Cardiac fibroblast (primary cell): ENCODE measurements around the gene CLIC4.

Experiments used
- DNase-seq, 2 donors: peaks; one replicate each; pipeline versions ENCODE4 v3.0.0 to v3.0.0-alpha.2; 2010; ENCODE audit warnings: low read depth in 2 of 2
- H3K4me3 ChIP-seq, 2 donors: replicated peaks in 1 of 2; 1 replicate in 1 of 2; 2 replicates in 1 of 2; pipeline ENCODE4 v1.5.1; 2011; ENCODE audit warnings: low read depth in 2 of 2, low read length in 2 of 2, mild to moderate bottlenecking in 2 of 2, moderate library complexity in 1 of 2
- CTCF ChIP-seq: IDR thresholded peaks from one replicate; pipeline ENCODE4 v1.5.1; 2011; ENCODE audit warnings: low read depth, mild to moderate bottlenecking, low read length, inconsistent platforms

CLIC4 gene

GRCh38 chr1:24860841-24861240 is 115.6 kb downstream of the CLIC4 start:
- no peak for TF ChIP-seq CTCF
- no peak for DNase-seq
- H3K4me3 ChIP-seq: no peak overlapping the region

- TF ChIP-seq CTCF: peak; percentile 8
- peak in 1 of 2 donors; percentile 43 for DNase-seq
- H3K4me3 ChIP-seq: no peak overlapping the region
These were observed 116.8 kb downstream of the CLIC4 start for GRCh38 chr1:24861821-24862727.

GRCh38 chr1:24862775-24863483 is 117.7 kb downstream of the CLIC4 start:
- no peak overlapping the region for H3K4me3 ChIP-seq
- no peak for TF ChIP-seq CTCF
- DNase-seq: no peak

GRCh38 chr1:24864370-24864777 is 119.1 kb downstream of the CLIC4 start:
- no peak overlapping the region for H3K4me3 ChIP-seq
- no peak for TF ChIP-seq CTCF
- DNase-seq: no peak

- no peak for TF ChIP-seq CTCF
- no peak for DNase-seq
- H3K4me3 ChIP-seq: no peak overlapping the region
These were observed 119.9 kb downstream of the CLIC4 start for GRCh38 chr1:24865168-24865567.

- no peak for DNase-seq
- H3K4me3 ChIP-seq: no peak overlapping the region
- TF ChIP-seq CTCF: no peak
These were observed 120.3 kb downstream of the CLIC4 start for GRCh38 chr1:24865587-24865986.
